NT2/D1 (cell line): ENCODE results near the gene TRIM59.

Source experiments
- DNase-seq: peaks from one replicate; pipeline ENCODE4 v3.0.0-alpha.2; 2011; ENCODE audit warnings: low read depth, low spot score
- H3K27me3 ChIP-seq: 2 replicates; pipeline ENCODE4 v1.6.0; 2011; ENCODE audit warnings: mild to moderate bottlenecking; ENCODE audit not compliant: insufficient read length, insufficient read depth
- H3K36me3 ChIP-seq: 2 replicates; pipeline ENCODE4 v1.6.1; 2011; ENCODE audit warnings: mild to moderate bottlenecking, low read length, mixed read lengths; ENCODE audit not compliant: insufficient read depth, insufficient read length
- H3K4me1 ChIP-seq: 2 replicates; pipeline ENCODE4 v1.5.1; 2011; ENCODE audit not compliant: insufficient read depth, insufficient read length
- H3K4me3 ChIP-seq: 2 replicates; pipeline ENCODE4 v1.5.1; 2011; ENCODE audit warnings: low read depth; ENCODE audit not compliant: insufficient read length
- H3K9ac ChIP-seq: 2 replicates; pipeline ENCODE4 v1.6.0; 2011; ENCODE audit warnings: low read depth; ENCODE audit not compliant: insufficient read length
- H3K9me3 ChIP-seq: 2 replicates; pipeline ENCODE4 v1.5.1; 2011; ENCODE audit warnings: mild to moderate bottlenecking, low read length; ENCODE audit not compliant: insufficient read depth
- SUZ12 ChIP-seq: IDR thresholded peaks from 2 replicates; pipeline ENCODE4 v1.6.1; 2011; ENCODE audit not compliant: insufficient read length, insufficient read depth; ENCODE audit errors: extremely low read depth
- YY1 ChIP-seq: IDR thresholded peaks from 2 replicates; pipeline ENCODE4 v1.6.1; 2011; ENCODE audit not compliant: insufficient read length, insufficient read depth
- ZNF274 ChIP-seq: IDR thresholded peaks from 2 replicates; pipeline ENCODE4 v1.6.1; 2011; ENCODE audit warnings: mild to moderate bottlenecking, low read depth, low read length

TRIM59 gene

DNA sequence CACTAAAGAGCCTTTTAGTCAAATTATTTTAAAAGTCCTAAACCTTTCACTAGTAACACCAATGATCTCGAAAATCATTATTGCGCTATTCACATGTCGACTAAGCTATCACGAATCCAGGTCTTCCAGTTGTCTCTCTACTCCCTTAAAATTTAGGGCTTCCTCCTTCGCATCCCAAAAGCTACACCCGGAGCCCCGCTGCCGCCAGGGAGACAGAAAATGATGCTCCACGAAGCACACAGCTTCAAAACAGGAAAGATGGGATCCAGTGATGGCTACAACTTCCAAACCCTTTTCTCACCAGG is 50.8 kb downstream of the TRIM59 start:
- Histone ChIP-seq H3K27me3 (no peaks in the 10 kb centered on the region), H3K4me1 (no peaks in the 10 kb centered on the region), H3K4me3 (peak overlapping the region; percentile 96), H3K9me3 (no peaks in the 10 kb centered on the region), H3K36me3 (peaks cover 31% of the 10 kb centered on the region), H3K9ac (peak overlapping the region; percentile 98)
- no peak for DNase-seq
- TF ChIP-seq SUZ12 (no peak), YY1 (no peak), ZNF274 (no peak)

DNA sequence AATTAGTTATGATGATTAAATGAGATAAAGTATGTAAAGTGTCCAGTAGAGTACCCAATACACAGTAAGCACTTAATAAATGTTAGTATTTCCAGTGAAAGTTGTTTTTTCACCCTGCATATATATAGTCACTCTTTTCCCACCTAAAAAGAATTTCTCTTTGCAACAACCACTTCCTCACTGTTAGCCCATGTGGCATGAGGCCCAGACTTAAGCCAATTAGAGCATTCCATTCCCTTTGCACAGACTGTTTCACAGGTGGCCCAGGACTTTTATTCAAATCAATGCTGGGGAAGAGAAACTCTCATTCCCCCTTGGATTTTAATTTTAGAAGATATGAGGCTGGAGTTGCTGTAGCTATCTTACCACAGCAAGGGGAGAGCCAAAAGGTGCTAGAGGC is 54.3 kb downstream of the TRIM59 start:
- Histone ChIP-seq H3K9ac (no peak overlapping the region), H3K36me3 (peaks cover 7% of the 10 kb centered on the region), H3K9me3 (no peaks in the 10 kb centered on the region), H3K4me1 (no peaks in the 10 kb centered on the region), H3K4me3 (no peak overlapping the region), H3K27me3 (no peaks in the 10 kb centered on the region)
- TF ChIP-seq SUZ12: no peak
- no peak for TF ChIP-seq YY1
- no peak for DNase-seq

DNA sequence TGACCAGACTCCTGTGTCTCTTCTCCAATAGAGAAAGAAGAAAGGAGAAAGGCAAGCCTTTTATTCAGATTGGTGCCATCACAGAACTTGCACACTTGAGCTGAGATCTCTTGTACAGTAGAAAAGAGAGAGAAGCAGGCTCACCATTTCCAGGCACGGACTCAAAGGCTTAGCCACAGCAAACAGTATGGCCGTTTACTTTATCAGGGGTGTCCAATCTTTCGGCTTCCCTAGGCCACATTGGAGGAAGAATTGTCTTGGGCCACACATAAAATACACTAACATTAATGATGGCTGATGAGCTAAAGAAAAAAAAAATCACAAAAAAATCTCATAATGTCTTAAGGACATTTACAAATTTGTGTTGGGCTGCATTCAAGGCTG is 55.6 kb downstream of the TRIM59 start:
- Histone ChIP-seq H3K9me3 (no peaks in the 10 kb centered on the region), H3K27me3 (no peaks in the 10 kb centered on the region), H3K9ac (no peak overlapping the region), H3K4me1 (no peaks in the 10 kb centered on the region), H3K4me3 (no peak overlapping the region), H3K36me3 (peaks cover 3% of the 10 kb centered on the region)
- no peak for DNase-seq
- TF ChIP-seq SUZ12: no peak
- no peak for TF ChIP-seq YY1
- TF ChIP-seq ZNF274: no peak

DNA sequence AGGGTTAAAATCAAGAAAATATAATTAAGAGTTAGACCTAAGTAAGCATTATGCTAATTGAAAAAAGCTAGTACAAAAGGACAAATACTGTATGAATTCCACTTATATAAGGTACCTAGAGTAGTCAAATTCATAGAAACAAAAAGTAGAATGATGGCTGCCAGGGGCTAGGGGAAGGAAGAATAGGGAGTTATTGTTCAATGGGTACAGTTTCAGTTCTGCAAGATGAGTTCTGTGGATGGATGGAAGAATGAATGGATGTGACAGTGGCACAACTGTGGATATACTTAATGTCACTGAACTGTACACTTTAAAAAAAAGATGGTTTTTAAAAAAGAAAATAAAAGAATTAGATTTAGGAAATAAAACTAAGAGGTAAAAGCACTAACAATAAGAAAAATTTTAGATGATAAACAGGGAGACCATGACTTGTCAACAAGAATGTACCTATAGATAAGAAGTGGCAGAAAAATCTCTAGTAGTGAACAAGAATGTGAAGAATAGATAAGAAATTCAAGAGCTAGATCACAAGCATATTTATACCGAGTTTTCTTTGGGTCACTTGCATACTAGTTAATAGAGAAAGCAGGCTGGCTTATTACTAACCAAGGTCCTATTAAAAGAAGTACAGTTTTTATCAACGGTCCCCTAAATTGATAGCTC is 56.1 kb downstream of the TRIM59 start:
- H3K9me3 ChIP-seq: no peaks in the 10 kb centered on the region
- peaks cover 3% of the 10 kb centered on the region for H3K36me3 ChIP-seq
- no peak for DNase-seq

DNA sequence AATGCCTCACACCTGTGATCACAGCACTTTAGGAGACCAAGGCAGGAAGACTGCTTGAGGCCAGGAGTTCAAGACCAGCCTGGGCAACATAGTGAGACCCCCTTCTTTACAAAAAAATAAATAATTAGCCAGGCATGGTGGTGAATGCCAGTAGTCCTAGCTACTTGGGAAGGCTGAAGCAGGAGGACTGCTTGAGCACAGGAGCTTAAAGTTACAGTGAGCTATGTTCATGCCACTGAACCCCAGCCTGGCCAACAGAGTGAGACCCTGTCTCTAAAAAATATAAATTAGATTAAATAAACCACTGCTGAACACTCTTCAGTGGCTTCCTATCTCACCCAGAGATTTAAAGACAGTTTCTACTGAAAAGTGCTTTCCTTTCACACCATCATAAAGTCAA is 56.8 kb downstream of the TRIM59 start:
- TF ChIP-seq SUZ12: no peak
- no peak for TF ChIP-seq ZNF274
- no peak for TF ChIP-seq YY1
- no peaks in the 10 kb centered on the region for H3K27me3 ChIP-seq

More for the DNA sequence above, 56.1 kb downstream of the TRIM59 start:
- H3K27me3 ChIP-seq: no peaks in the 10 kb centered on the region
- TF ChIP-seq ZNF274 (no peak), YY1 (no peak), SUZ12 (no peak)
- H3K9ac ChIP-seq: no peak overlapping the region
- no peaks in the 10 kb centered on the region for H3K4me1 ChIP-seq
- H3K4me3 ChIP-seq: no peak overlapping the region

DNA sequence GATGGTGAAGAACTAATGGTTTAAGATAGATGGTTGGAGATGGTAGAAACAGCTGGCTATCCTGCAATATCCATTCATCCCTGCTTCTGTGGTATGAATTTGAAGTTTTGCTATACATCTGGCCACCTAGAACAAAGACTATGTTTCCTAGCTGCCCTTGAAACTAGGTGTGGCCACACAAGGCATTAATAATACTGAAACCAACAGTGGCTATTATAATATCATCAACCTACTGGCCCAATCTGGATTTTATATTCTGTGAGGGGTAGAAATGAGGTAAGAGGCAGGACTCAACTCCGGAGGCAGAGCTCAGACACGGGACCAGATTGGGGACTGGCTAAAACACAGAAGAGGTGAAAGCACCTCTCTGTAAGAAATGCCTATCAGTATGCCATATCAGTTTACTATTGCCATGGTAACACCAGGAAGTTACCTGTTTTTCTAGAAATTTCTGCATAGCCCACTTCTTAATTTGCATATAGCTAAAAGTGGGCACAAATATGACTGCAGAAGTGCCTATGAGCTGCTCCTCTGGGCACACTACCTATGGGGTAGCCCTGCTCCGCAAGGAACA is 58.9 kb downstream of the TRIM59 start:
- Histone ChIP-seq H3K4me1 (no peaks in the 10 kb centered on the region), H3K9ac (no peak overlapping the region), H3K9me3 (no peaks in the 10 kb centered on the region), H3K4me3 (no peak overlapping the region), H3K27me3 (no peaks in the 10 kb centered on the region), H3K36me3 (peaks cover 3% of the 10 kb centered on the region)
- no peak for DNase-seq
- TF ChIP-seq ZNF274: no peak
- TF ChIP-seq YY1: no peak
- TF ChIP-seq SUZ12: no peak

More for the DNA sequence above, 56.8 kb downstream of the TRIM59 start:
- H3K9ac ChIP-seq: no peak overlapping the region
- no peaks in the 10 kb centered on the region for H3K4me1 ChIP-seq
- H3K4me3 ChIP-seq: no peak overlapping the region
- peaks cover 3% of the 10 kb centered on the region for H3K36me3 ChIP-seq
- DNase-seq: no peak
- H3K9me3 ChIP-seq: no peaks in the 10 kb centered on the region
